Cardiac fibroblast (primary cell): Measurements from ENCODE around the gene RSPRY1.
"Not testable (repeated sequence)": the region's sequence is repeated elsewhere in the genome, so short reads cannot be mapped to it uniquely, and the experiment has no call there.

Experiments
- DNase-seq, 2 donors: peaks; one replicate each; pipeline versions ENCODE4 v3.0.0 to v3.0.0-alpha.2; 2010; ENCODE audit warnings: low read depth in 2 of 2
- H3K4me3 ChIP-seq, 2 donors: replicated peaks in 1 of 2; 1 replicate in 1 of 2; 2 replicates in 1 of 2; pipeline ENCODE4 v1.5.1; 2011; ENCODE audit warnings: low read depth in 2 of 2, low read length in 2 of 2, mild to moderate bottlenecking in 2 of 2, moderate library complexity in 1 of 2
- TF ChIP-seq, protein P1 (sequence below): IDR thresholded peaks from one replicate; pipeline ENCODE4 v1.5.1; 2011; ENCODE audit warnings: low read depth, mild to moderate bottlenecking, low read length, inconsistent platforms

RSPRY1 gene

DNA sequence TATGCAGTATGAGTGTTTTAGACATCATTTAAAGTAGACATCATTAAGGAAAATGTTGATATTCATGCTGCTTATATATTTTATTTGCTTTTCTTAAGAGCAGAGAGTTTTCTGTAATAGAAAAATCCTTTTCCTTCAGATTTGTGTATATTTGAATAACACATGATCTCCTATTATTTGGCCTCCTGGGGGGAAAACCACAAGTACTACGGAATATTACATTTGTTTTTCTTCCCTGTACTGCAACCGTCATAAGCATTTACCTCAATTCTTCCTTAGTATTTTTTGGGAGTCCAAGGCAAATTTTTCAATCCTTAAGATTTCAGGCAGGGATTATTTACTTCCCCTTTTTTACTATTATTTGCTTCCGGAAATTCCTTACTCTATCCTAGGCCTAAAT, 6.0 kb downstream of the RSPRY1 start:
- DNase-seq, result peak in 1 of 2 donors; percentile 57
- TF ChIP-seq, protein P1, sequence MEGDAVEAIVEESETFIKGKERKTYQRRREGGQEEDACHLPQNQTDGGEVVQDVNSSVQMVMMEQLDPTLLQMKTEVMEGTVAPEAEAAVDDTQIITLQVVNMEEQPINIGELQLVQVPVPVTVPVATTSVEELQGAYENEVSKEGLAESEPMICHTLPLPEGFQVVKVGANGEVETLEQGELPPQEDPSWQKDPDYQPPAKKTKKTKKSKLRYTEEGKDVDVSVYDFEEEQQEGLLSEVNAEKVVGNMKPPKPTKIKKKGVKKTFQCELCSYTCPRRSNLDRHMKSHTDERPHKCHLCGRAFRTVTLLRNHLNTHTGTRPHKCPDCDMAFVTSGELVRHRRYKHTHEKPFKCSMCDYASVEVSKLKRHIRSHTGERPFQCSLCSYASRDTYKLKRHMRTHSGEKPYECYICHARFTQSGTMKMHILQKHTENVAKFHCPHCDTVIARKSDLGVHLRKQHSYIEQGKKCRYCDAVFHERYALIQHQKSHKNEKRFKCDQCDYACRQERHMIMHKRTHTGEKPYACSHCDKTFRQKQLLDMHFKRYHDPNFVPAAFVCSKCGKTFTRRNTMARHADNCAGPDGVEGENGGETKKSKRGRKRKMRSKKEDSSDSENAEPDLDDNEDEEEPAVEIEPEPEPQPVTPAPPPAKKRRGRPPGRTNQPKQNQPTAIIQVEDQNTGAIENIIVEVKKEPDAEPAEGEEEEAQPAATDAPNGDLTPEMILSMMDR, result no peak
- no peak overlapping the region for H3K4me3 ChIP-seq

DNA sequence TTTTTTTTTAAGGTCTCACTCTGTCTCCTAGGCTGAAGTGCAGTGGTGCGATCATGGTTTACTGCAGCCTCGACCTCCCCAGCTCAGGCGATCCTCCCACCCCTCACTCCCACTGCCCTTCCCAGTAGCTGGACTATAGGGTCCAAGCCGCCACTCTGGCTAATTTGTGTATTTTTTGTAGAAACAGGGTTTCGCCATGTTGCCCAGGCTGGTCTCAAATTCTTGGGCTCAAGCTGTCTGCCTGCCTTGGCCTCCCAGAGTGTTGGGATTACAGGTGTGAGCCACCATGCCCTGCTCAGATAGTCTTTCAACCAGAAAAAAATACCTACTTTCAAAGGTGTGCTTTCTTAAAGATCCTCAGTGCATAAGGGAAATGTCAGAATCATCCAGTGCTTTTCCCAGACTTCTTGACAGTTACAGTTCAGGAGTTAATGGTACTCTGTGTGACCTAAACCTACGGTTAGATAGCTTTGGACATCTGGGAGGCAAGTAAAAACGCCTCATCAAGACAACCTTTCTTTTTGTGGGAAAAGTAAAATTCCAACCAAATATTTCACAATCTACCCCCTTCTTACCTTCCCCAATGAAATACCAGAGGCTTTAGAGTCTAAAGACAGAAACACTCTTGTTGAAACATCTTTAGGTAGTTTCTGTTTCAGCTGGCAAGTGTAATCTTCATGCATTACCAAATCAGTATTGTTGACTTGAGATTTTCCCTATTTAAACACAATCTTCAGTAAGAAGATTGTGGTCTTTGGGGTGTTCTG, 6.8 kb downstream of the RSPRY1 start:
- no peak overlapping the region for H3K4me3 ChIP-seq
- TF ChIP-seq, protein P1, result no peak
- peak; percentile 33 to 65 for DNase-seq

DNA sequence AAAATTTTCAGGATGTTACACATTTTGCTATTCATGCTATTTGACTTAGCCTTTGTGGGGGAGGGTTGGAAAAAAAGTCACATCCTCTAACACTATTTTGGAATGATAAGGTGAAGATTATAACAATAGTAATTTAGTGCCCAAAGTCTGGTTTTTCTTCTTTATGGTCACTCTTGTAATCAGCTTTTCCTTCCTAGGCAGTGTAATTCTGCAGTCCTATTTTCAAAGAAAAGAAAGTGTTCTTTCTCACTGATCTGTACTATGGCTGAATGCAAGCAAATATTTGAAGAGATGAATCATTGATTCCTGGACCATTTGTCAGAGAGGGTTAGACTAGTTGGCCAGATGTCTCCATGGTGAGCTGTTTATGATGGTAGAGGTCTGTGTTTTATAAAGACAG, 8.4 kb downstream of the RSPRY1 start:
- DNase-seq, result peak; percentile 84 to 96
- H3K4me3 ChIP-seq, result no peak overlapping the region
- TF ChIP-seq, protein P1, result no peak

DNA sequence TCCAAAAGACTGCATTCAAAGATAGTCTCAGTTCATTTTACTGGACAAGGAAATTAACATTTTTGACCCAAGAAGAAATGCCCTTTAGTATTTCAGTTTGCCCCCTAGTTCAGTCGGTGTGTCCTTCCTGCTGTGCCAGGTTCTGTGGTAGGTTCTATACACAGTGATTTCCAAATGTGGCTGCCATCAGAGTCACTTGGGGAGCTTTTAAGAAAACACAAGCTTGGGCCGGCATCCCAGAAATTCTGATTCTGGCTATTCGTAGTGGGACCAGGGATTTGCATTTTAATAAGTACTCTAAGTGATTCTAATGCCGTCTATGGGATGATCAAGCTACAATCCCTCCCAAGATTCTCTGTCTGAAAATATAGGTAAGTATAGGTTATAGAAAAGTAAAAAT, 10.2 kb downstream of the RSPRY1 start:
- no peak overlapping the region for H3K4me3 ChIP-seq
- TF ChIP-seq, protein P1, result no peak
- DNase-seq, result no peak

DNA sequence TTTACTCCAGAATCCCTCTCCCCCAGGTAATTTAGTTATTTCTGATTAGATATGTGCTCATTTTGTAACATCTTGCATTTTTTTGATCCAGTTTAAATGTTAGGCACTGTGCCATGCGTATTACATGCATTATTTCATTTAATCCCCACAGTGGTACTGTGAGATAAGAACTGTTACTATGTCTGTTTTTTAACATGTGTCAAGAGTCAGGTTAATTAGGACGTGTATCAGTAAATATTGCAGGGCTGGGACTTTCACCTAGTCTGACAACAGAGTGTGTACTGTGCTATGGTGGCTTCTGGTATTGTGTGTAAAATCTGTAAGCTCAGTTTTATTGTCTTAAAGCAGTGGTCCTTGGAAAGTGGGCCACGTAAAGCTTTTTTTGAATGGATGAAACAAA, 10.6 kb downstream of the RSPRY1 start:
- no peak for DNase-seq
- H3K4me3 ChIP-seq, result no peak overlapping the region
- TF ChIP-seq, protein P1, result no peak

DNA sequence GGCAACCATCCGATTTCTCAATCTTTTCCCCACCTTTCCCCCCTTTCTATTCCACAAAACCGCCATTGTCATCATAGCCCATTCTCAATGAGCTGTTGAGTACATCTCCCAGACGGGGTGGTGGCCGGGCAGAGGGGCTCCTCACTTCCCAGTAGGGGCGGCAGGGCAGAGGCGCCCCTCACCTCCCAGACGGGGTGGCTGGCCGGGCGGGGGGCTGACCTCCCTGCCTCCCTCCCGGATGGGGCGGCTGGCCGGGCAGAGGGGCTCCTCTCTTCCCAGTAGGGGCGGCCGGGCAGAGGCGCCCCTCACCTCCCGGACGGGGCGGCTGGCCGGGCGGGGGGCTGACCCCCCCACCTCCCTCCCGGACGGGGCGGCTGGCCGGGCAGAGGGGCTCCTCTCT, 14.2 kb downstream of the RSPRY1 start:
- DNase-seq, H3K4me3 ChIP-seq: not testable (repeated sequence)

- H3K4me3 ChIP-seq, DNase-seq: not testable (repeated sequence)
Measured at GRCh38 chr16:57200926-57201325, 14.8 kb downstream of the RSPRY1 start.
